HuH-7.5 (cell line): ENCODE data around the gene CRB2.

Experiments
- DNase-seq: peaks from one replicate; pipeline ENCODE4 v3.0.0; 2011; ENCODE audit warnings: low spot score

Gene CRB2

GRCh38 chr9:123402981-123403509 lies 47.0 kb downstream of the CRB2 start:
- DNase-seq: no peak

- no peak for DNase-seq
These were observed 50.0 kb downstream of the CRB2 start for GRCh38 chr9:123406016-123406415.

- no peak for DNase-seq
These were observed 50.8 kb downstream of the CRB2 start for GRCh38 chr9:123406691-123407216.

- no peak for DNase-seq
These were observed 51.3 kb downstream of the CRB2 start for GRCh38 chr9:123407217-123407851.

- DNase-seq: no peak
These were observed 52.6 kb downstream of the CRB2 start for GRCh38 chr9:123408313-123409262.

GRCh38 chr9:123410281-123410910 lies 54.4 kb downstream of the CRB2 start:
- no peak for DNase-seq

GRCh38 chr9:123411191-123411590 lies 55.2 kb downstream of the CRB2 start:
- DNase-seq: no peak

- DNase-seq: no peak
These were observed 55.6 kb downstream of the CRB2 start for GRCh38 chr9:123411636-123412035.

- no peak for DNase-seq
These were observed 56.3 kb downstream of the CRB2 start for GRCh38 chr9:123412171-123412820.

GRCh38 chr9:123414204-123414603 lies 58.2 kb downstream of the CRB2 start:
- DNase-seq: no peak

- no peak for DNase-seq
These were observed 59.2 kb downstream of the CRB2 start for GRCh38 chr9:123414936-123415930.

GRCh38 chr9:123416176-123416575 lies 60.2 kb downstream of the CRB2 start:
- DNase-seq: no peak

GRCh38 chr9:123417289-123418051 lies 61.5 kb downstream of the CRB2 start:
- no peak for DNase-seq

GRCh38 chr9:123418052-123418430 lies 62.0 kb downstream of the CRB2 start:
- no peak for DNase-seq

- no peak for DNase-seq
These were observed 62.5 kb downstream of the CRB2 start for GRCh38 chr9:123418506-123418905.

- no peak for DNase-seq
These were observed 63.1 kb downstream of the CRB2 start for GRCh38 chr9:123419091-123419490.

GRCh38 chr9:123419721-123420591 lies 64.0 kb downstream of the CRB2 start:
- DNase-seq: no peak

GRCh38 chr9:123420592-123421111 lies 64.7 kb downstream of the CRB2 start:
- DNase-seq: no peak

GRCh38 chr9:123421186-123421585 lies 65.2 kb downstream of the CRB2 start:
- DNase-seq: no peak
